Measurements from ENCODE around the gene MADCAM1. TPM values are rescaled to one million over a fixed set of nuclear protein-coding genes. Genes with fewer than 3 reads are reported as not detected.
"Not testable (repeated sequence)": the region's sequence is repeated elsewhere in the genome, so short reads cannot be mapped to it uniquely, and the experiment has no call there.

Gene MADCAM1
- under 1 TPM; 0.24 to 0.41 TPM for total RNA-seq
- long read RNA-seq, partial matches to known transcripts: 0 of 1 reads
- long read RNA-seq, other reads (novel, unspliced or antisense): 1 of 1 reads

DNA sequence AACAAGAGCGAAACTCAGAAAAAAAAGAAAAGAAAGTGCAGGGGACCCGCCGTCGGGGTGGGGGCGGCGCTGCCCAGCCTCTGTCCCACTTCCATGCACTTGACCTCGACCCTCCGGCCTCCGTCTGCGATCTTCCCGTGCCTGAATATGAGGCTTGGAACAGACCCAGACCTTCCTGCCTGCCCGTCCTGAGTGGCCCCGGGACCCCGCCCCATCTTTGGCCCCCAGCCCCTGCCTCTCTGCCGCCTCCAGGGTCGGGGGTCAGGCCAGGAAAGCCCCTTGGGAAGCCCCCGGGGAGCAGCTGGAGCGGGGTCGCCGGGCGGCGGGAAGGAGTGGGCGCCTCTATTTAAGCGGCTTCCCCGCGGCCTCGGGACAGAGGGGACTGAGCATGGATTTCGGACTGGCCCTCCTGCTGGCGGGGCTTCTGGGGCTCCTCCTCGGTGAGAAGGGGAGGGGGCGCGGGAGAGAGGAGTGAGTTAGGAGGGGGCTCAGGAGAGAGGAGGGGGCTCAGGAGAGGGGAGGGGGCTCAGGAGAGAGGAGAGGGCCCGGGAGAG is at the start of gene MADCAM1:
Gene MADCAM1 (plus strand): TSS at position 375 of the 554 bp plus-strand sequence. CDS start 14 bp downstream, at position 389.
- ATAC-seq (no peak), DNase-seq (no peak)
- intact Hi-C loops (cut with DNase I): no loop called here

- DNase-seq (no peak), ATAC-seq (peak in 1 of 2 donors; percentile 31)
- intact Hi-C loops (cut with DNase I): no loop called here
Observed at GRCh38 chr19:447064-447426, 49.2 kb upstream of the MADCAM1 start.

DNA sequence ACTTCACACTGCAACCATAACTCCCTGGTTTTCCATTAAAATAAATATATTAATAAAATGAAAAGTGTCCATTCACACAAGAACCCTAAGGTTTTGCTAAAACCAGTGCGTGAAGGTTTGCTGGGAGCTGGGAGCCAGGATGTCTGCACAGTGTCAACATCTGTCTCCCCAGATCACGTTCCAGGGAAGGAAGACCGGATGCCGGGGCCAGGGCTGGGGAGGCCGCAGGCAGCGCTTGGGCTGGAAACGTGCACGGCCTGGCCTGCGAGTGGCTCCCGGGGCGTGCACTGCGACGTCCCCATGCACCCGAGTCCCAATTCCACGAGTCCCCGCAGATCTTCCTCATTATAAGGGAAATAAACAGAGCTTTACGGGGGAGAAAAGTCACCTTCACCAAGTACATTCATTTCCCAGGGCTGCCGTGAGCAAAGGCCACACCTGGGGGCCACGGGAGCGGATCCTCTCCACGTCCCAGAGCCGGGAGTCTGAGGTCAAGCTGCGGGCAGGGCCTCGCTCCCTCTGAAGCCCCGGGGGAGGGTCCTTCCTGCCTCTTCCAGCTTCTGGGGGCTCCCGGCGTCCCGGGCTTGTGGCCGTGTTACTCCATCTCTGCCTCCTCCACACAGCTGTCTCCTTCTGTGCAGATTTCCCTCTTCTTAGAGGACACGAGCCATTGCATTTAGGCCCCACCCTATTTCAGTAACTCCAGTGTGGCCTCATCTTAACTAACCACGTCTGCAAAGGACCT is 48.3 kb upstream of the MADCAM1 start:
- DNase-seq: no peak
- intact Hi-C loops (cut with DNase I): no loop called here
- peak; percentile 76 to 78 for ATAC-seq

DNA sequence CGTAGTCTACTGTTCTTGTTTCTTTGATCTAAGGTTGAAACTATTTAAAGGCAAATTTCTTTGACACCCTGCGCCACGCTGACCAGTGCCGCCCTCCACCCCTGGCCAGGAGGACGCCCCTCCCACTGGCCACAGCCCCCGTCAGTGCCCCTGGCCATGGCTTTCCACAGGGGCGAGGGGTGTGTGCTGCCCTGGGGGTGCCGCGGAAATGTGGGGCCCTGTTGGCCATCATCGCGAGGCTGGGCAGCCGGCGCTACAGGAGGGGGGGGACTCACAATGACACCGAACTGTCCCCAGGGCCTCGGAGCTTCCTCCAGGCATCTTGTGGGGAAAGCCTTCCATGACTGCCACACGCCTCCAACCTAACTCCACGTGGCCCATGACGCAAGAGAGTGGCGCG is 46.4 kb upstream of the MADCAM1 start:
- ATAC-seq: no peak
- no peak for DNase-seq
- intact Hi-C loops (cut with DNase I): no loop called here

- intact Hi-C loops (cut with DNase I); DNase-seq; ATAC-seq: not testable (repeated sequence)
Observed at GRCh38 chr19:450912-451481, 45.3 kb upstream of the MADCAM1 start.

DNA sequence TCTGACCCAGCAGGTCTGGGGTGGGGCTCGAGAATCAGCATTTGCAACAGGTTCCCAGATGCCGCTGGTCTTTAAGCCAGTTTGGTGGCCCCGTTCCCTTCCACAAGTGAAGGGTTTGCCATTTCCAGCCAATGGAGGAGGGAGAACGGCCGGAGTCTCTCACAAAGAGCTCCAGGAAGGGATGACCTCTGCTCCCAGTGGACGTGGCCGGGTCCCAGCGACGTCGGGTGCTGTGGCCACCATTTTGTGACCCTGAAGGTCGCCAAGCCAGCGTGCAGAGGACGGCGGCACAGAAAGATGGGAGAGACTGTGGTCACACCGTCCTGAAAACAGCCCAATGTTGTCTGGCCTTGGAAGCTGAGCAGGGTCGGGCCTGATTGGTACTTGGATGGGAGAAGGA is 43.5 kb upstream of the MADCAM1 start:
- DNase-seq: no peak
- intact Hi-C loops (cut with DNase I): no loop called here

DNA sequence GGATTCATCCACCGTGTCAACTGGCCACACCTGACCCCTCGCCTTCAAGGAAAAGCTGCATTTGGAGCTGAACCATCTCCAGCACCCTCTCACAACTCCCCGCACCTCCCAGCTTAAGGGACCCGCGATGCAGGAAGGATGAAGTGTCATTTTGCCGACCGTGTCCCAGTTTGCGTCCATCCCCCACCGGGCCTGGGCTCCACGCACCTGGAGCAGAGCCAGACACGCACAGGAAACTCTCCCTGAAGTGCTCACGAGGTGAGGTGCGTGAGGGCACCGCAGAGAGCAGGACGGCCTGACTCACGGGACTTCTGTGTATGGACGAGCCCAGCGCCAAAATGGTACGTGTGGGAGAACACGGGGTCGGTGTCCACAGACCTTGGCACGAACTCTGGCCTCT is 42.7 kb upstream of the MADCAM1 start:
- DNase-seq (no peak), ATAC-seq (no peak)
- intact Hi-C loops (cut with DNase I): no loop called here

More for the DNA sequence above, 43.5 kb upstream of the MADCAM1 start:
- no peak for ATAC-seq

- intact Hi-C loops (cut with DNase I): no loop called here
- no peak for DNase-seq
Observed at GRCh38 chr19:455031-455705, 41.1 kb upstream of the MADCAM1 start.

DNA sequence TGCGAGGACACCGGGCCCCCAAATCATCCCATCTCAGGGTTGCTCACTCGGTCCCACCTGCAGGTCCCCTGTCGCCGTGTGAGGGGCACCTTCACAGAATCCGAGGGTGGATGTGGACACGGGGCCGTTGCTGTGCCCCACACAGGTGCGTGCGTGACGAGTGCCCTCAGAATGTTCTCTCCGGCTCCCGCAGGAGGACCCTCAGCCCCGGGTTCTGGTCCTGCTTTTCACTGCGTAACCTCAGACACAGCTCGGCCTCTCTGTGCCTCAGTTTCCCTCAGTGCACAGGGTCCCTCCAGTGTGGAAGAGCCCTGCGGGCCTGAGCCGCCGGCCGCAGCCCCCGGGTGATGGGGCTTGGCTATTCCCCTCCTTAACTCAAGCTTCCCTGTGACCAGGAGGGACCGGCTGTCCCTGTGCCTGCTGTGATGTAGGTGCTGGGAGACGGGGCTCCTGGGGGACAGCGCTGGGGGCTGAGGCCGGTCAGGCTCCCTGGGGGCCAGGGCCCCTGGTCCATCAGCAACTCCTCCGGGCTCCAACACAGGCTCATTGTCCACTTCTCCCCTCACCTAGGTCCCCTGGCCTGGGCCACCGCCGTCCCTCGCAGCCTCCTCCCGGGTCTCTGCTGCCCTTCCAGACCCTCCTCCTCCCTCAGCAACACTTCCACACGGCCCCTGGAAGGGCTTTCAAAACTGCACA is 40.3 kb upstream of the MADCAM1 start:
- DNase-seq: no peak
- no peak for ATAC-seq
- intact Hi-C loops (cut with DNase I): no loop called here

More at GRCh38 chr19:455031-455705, 41.1 kb upstream of the MADCAM1 start:
- ATAC-seq: no peak

DNA sequence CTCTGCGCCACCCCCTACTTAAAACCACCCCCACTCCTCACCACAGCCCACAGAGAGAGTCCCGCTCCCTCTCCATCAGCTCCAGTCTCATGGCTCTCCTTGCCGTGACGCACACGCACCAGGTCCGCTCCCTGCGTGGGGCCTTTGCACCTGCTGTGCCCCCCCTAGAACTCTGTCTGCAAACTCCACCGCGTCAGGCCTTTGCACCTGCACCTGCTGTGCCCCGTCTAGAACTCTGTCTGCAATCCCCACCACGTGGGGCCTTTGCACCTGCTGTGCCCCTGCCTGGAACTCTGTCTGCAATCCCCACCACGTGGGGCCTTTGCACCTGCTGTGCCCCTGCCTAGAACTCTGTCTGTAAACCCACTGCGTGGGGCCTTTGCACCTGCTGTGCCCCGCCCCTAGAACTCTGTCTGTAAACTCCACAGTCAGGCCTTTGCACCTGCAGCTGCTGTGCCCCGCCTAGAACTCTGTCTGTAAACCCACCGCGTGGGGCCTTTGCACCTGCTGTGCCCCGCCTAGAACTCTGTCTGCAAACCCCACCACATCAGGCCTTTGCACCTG is 39.7 kb upstream of the MADCAM1 start:
- intact Hi-C loops (cut with DNase I): no loop called here
- ATAC-seq (no peak), DNase-seq (peak; percentile 10)

DNA sequence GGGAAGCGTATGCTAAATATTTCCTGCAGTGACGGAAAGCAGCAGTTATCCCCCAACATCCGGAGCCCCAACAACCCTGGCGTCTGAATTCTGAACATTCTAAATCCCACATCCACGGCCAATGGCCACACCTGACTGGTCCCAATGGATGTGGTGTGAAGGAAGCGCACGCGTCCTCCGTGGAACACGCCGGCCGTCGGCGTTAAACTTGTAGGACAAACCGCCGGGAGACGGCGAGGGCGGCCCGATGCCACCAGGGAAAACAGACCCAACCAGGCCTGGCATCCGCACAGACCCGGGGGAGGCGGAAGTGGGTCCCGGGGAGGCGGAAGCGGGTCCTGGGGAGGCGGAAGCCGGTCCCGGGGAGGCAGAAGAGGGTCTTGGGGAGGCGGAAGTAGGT is 38.6 kb upstream of the MADCAM1 start:
- DNase-seq: no peak
- intact Hi-C loops (cut with DNase I): no loop called here
- no peak for ATAC-seq

DNA sequence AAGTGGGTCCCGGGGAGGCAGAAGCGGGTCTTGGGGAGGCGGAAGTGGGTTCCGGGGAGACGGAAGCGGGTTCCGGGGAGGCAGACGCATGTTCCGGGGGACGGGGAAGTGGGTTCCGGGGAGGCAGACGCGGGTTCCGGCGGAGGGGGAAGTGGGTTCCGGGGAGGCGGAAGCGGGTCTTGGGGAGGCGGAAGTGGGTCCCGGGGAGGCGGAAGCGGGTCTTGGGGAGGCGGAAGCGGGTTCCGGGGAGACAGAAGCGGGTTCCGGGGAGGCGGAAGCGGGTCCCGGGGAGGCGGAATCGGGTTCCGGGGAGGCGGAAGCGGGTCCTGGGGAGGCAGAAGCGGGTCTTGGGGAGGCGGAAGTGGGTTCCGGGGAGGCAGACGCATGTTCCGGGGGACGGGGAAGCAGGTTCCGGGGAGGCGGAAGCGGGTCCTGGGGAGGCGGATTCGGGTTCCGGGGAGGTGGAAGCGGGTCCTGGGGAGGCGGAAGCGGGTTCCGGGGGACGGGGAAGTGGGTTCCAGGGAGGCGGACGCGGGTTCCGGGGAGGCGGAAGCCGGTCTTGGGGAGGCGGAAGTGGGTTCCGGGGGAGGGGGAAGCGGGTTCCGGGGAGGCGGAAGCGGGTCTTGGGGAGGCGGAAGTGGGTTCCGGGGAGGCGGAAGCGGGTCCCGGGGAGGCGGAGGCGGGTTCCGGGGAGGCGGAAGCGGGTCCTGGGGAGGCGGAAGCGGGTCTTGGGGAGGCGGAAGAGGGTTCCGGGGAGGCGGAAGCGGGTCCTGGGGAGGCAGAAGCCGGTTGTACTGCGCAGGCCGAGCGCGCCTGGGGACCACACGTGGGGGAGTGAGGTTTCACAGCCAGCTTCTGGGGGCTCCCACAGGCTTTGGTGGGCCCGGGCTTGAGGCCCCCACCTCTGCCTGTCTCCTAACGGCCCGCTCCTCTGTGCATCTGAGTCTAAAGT is 37.9 kb upstream of the MADCAM1 start:
- ATAC-seq: no peak
- DNase-seq: no peak

DNA sequence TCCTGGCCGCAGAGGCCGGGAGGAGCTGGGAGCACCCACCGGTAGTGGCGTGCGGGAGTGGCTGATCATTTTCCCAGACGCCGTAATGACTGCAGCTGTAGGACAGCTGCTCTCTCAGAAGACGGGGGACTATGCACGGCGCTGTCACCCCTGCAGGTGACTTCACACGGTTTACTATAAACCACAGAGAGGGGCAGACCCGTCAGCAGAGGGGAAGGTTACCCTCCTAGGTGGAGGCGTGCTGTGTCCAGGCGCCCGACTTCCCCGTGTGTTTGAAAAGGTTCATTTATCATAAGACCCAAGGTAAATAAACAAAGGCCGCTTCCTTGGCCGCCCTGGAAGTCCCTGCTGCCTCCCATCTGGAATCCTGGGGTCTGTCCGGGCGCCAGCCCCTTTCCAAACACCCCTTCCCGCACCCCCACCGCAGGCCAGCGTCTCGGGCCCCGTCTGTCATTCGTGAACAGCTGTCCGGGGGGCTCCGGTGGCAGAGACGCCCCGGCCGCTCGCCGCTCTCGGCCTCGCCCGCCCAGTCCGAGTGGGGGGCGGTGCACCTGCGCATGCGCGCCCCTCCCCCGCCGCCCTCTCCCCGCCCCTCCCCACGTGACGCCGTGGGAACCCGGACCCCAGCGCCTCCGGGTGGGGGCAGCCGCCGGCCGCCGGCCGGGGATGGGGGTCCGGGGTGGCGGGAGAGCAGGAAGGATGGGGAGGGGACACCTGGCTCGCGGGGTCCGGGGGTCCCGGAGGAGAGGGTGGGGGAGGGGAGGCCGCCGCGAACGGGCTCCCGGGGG is 36.4 kb upstream of the MADCAM1 start:
- intact Hi-C loops (cut with DNase I): no loop called here
- peak; percentile 75 to 83 for ATAC-seq
- peak; percentile 68 for DNase-seq

More for the DNA sequence above, 37.9 kb upstream of the MADCAM1 start:
- intact Hi-C loops (cut with DNase I): no loop called here

DNA sequence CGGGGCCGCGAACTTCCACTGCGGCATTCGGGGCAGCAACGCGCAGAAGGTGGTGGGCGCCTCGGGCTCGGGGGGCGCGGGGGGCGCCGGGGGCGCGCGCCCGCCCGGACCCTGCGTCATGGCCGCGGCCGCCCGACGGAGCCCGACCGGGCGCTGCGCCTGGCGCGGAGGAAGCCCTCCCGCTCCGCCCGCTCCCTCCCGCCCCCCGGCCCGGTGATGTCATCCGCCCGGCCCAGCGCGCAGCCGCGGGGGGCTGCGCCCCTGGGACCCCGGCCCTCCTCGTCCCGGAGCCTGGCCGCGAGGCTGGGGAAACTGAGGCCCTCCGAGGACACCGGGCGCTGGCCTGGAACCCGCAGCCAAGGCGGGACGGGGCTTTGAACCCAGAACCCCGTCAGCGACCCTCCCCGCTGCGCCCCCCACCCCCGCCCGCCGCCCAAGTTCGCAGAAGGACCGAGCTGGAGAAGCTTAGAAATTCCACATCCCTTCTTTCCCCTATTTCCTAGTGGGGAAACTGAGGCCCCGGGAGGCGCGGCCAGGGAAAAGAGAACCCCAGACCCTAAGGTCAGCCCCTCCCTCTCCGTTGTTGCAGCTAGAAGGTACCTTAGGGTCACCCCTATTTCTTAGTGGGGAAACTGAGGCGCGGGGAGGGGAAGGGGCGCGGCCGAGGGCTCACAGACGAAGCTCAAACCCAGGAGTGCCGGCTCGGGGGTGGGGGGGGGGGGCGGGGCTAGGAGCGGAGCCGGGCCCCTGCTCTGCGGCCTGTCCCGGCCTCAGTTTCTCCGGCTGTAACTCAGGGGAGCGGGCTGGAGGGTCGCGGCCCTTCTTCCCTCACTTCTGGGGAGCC is 35.2 kb upstream of the MADCAM1 start, which contains the start of gene SHC2:
Gene SHC2 (minus strand): TSS at position 157 of the 844 bp plus-strand sequence. CDS start 37 bp downstream, at position 120.
- peak; percentile 29 to 61 for ATAC-seq
- intact Hi-C loops (cut with DNase I): no loop called here

GRCh38 chr19:461721-462551 is 34.4 kb upstream of the MADCAM1 start:
- ATAC-seq (peak; percentile 44 to 48), DNase-seq (no peak)
- intact Hi-C loops (cut with DNase I): no loop called here

More for the DNA sequence above, 35.2 kb upstream of the MADCAM1 start, which contains the start of gene SHC2:
- peak; percentile 53 for DNase-seq
